ENCODE results near the gene INTU.
"Not testable (repeated sequence)": the region's sequence is repeated elsewhere in the genome, so short reads cannot be mapped to it uniquely, and the experiment has no call there.

Gene INTU

DNA sequence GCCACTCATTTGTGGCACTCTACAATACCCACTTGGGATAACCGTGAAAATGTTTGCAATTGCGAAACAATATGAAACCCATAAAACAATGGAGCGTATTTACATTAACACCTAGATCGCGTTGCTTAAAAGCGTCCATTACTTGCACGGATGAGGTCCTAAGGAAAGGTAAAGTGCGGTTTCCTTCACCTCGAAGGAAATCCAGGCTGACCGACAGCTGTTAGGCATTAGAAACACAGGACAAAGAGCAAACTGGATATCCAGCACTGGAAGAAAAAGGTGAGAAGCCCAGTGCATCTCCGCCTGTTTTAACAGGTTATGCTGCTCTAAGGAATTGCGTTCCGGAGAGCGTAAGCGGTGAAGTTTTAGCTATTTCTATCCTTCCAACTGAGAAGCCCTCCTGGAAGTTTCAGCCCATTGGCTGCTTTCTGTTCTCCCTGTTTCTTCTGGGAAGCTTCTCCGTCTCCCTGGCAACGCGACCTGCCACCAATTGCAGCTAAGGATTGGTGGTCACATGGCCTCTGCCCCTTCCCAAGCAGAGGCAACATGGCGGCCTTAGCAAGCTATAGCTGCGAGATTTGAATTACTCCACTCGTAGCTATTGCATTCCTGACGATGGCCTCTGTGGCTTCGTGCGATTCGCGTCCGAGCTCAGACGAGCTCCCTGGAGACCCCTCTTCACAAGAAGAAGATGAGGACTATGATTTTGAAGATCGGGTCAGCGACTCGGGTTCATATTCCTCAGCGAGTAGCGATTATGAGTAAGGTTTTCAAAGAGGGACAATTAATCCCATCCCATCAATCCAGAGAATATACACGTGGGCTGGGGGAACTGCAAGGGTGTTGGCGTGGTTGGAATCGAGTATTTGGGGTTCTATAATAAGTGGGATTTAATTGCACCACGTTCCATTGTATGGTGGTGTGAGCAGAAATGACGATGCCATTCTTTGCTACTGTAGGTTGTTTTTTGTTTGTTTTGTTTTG, at the start of gene INTU:
Gene INTU, plus strand, starts transcription at position 538 of the 984 bp plus-strand sequence. Its CDS starts 78 bp downstream, at position 616.
- peak; percentile 91 for DNase-seq (ENCODE audit: low spot score)

DNA sequence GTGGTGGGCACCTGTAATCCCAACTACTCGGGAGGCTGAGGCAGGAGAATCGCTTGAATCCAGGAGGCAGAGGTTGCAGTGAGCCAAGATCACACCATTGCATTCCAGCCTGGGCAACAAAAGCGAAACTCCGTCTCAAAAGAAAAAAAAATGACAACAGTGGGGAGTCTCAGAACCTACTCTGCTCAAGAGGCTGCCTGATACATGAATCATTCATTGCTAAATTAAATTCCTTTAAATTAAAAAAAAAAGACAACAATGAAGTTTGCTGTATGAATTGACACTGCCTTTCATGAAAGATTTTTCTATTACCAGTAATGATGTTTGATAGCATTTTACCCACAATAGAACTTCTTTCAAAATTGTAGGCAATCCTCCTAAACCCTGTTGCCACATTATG, 46.3 kb upstream of the INTU start:
- DNase-seq (ENCODE audit: low spot score): not testable (repeated sequence)

DNA sequence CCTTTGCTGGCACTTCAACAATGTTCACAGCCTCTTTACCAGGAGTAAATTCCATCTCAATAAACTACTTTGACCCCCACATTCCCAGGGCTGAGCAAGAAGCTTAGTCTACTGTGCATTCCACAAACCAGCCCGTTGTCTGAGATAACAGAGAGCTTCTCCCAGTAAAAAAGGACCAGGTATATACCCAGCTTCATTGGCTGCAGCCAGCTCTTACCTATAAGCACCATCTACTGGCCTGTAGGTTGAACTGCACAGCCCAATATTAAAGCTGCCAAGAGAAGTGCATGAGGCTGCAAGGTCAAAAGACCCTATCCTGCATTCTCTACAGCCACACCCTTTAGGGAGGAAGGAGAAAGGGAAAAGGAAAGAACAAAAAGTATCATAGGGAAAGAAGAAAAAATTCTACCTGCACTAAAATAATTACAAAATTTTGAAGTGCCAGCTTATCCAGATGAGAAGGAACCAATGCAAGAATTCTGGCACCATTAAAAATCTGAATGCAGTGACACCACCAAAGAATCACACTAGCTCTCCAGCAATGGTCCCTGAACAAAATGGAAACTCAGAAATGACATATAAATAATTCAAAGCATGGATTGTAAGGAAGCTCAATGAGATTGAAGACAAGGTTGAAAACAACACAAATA, 45.7 kb upstream of the INTU start:
- peak; percentile 66 for DNase-seq (ENCODE audit: low spot score)

DNA sequence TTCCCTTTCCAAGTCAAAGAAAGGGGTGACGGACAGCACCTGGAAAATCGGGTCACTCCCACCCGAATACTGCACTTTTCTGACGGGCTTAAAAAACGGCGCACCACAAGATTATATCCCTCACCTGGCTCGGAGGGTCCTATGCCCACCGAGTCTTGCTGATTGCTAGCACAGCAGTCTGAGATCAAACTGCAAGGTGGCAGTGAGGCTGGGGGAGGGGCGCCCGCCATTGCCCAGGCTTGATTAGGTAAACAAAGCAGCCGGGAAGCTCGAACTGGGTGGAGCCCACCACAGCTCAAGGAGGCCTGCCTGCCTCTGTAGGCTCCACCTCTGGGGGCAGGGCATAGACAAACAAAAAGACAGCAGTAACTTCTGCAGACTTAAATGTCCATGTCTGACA, 43.6 kb upstream of the INTU start:
- DNase-seq (ENCODE audit: low spot score): not testable (repeated sequence)

DNA sequence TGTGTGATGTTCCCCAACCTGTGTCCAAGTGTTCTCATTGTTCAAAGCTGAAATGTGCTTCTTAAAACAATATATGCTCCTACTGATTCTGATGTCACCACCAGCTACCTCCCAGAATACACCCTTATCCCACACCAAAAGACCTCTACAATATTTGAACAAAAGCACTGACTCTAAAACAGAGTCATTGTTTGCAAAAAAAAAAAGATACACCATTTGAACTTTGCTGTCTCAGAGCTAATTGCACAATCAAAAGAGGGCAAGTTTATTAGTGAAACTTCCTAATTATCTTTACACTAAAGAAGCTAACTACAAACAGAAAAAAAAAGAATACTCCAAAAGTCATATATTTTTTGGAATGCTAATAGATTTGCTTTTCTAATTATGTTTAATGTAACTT, 34.1 kb upstream of the INTU start:
- no peak for DNase-seq (ENCODE audit: low spot score)

DNA sequence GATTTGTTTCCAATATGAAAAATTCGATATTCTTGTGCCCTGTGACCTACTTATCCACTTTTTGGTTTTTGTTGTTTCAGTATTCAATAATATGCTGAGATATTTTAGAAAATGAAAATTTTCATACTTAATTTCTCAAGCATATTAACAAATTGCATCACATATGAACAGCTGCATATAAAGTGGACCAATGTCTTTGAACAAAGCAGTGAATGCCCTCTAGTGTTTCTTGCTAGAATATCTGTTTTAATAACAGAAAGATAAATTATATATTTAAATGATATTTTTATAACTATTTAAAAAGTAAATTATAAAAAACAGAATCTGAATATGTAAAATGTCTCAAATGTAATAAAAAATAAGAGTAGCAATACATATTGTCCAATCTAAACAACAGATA, 31.7 kb upstream of the INTU start:
- DNase-seq (ENCODE audit: low spot score): peak; percentile 15

DNA sequence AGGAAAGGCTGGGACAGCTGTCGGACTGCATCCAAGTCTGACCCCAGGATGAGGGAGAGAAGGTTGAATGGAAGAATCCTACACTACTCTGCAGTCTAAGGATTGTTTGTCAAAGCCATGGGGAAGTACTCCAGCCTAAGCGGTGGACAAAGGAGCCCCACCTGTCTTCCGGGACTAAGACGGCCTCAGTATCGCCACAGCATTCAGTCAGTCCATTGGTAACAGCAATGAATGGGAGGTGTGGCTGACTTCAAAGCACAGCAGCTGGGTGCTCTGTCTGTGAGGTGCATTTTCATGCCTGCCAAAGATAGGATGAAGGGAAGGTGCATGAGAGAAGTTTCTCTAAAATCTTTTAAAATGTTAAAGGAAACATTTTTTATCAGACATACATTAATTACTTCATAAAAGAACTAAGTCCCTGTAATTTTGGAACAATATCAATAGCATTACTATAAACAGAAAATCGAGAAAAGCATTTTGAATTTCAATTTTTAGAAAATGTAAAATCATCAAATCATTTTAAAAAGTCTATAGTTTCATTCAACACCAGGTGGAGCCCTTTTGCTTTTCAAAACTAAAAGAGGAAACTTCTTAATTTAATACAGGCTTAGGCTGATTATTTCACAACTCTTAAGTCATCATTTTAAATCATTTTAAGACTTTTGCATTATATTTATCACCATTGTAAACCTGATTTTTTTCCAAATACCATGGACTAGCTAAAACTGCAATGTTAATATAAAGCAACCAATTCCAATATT, 27.6 kb upstream of the INTU start:
- DNase-seq (ENCODE audit: low spot score): peak; percentile 71

DNA sequence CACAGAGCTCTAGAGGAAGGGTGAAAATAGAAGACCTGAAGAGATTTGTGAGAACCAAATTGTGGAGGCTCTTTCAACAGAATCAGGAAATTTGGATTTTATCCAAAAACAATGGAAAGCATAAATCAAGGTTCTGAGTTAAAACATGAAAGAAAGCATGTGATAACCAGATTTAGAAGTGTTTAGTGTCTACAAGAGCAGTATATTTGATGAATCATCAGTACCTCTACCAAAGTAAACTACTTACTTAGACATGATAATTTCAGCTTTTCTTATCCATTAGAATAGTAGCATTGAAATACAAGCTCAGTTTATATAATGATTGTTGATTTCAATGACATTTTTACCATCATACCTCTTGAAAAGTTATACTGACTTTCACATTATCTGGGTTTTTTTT, 25.9 kb upstream of the INTU start:
- no peak for DNase-seq (ENCODE audit: low spot score)

DNA sequence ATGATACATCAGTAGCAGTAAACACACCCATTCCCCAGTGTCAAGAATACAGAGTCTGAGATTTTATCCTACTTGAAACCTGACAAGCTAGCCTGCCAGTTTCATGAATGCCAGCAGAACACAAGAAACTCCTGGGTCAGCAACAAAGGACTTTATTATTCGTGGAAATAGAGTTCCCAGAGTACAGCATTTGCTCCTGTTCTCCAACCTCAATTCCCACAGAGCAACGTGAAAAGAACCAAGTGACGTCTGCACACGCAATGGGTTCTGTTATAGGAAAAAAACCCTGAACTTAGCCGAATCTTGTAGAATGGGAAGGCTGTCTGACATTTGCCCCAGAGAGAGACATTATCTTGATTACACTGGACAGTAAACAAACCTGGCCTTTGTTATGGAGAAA, 23.3 kb upstream of the INTU start:
- no peak for DNase-seq (ENCODE audit: low spot score)

DNA sequence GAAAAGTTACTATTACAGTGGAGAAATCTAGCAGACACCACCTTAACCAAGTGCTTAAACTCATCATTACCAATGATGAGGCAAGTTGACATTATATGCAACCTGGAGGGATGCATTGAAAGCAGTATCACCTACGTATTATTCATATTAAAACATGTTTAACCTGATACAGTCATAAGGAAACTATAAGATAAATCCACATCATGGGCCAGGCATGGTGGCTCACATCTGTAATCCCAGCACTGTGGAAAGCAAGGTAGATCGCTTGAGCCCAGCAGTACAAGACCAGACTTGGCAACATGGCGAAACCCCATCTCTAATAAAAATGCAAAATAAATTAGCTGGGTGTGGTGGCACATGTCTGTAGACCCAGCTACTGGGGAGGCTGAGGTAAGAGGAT, 22.3 kb upstream of the INTU start:
- DNase-seq (ENCODE audit: low spot score): no peak

DNA sequence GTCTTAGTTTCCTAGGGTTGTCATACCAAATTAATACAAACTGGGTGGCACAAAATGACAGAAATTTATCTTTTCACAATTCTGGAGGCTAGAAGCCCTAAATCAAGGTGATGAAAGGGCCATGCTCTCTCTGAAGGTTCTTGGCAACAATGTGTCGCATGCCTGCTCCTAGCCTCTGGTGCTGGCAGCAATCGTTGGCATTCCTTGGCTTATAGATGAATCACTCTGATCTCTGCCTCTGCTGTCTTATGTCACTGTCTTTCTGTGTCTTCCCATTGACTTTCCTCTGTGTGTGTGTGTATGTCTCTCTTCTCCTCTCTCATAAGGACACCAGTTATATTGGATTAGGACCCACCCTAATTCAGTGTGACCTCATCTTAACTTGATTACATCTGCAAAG, 15.9 kb upstream of the INTU start:
- no peak for DNase-seq (ENCODE audit: low spot score)

DNA sequence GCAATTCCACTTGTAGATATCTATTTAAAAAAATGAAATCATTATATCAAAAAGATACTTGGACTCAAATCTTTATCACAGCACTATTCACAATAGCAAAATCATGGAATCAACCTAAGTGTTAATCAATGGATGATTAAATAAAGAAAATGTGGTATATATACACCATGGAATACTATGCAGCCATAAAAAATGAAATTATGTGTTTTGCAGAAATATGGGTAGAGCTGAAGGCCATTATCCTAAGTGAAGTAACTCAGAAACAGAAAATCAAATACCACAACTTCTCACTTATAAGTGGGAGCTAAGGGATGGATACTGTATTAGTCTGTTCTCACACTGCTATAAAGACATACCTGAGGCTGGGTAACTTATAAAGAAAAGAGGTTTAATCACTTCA, 14.3 kb upstream of the INTU start:
- no peak for DNase-seq (ENCODE audit: low spot score)

DNA sequence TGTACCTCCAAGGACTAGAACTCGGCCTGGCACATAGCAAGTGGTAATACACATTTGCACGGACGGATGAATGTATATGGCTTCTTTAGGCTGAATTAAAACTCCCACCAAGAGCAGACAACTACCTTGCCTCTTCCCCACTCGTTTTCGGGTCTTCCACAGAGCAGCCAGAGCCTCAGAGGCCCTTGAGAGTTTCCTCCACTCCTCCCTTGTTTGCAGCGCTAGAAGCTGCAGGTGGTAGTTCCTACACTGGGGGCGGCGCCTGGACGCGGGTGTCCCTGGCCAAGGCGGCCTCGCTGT, 10.2 kb upstream of the INTU start:
- no peak for DNase-seq (ENCODE audit: low spot score)

DNA sequence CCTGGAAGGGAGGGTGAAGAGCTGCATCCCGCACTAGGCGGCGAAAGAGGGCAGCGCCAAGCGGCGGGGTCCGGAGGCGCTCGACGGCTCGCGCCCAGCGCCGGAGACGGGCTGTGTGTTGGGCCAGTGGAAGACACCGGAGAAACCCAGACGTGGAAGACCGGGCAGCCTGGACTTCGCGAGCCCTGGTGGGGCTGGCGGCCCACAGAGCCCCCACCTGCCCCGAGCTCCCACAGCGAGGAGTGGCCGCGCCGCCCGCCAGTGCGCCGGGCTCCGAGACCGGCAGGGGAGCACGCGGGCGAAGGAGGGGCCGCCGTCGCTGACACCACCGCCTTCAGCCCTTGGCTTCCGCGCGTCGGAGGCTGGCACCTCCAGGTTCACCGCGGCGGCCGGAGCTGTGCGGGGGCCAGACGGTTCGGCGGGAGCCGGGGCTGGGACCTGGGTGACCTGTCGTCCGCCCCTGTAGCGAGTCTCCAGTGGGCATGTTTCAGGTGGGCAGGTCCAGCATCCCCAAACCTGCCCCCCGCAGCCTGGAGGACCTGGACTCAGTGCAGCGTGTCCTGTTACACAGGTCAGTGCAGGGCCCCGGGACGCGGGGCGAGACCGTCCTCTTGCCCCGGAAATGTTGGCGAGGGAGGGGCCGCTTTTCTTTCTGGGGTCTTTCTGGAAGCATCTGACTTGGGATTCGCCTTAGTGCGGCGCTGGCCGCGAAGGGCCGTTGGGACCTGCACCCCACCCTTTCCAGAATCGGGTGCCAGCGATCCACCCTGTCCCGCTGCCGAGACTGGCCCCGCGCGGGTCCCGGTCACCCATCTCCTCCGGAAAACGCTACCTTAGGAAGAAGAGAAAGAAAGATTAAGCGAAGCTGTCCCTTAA, 9.6 kb upstream of the INTU start:
- no peak for DNase-seq (ENCODE audit: low spot score)

DNA sequence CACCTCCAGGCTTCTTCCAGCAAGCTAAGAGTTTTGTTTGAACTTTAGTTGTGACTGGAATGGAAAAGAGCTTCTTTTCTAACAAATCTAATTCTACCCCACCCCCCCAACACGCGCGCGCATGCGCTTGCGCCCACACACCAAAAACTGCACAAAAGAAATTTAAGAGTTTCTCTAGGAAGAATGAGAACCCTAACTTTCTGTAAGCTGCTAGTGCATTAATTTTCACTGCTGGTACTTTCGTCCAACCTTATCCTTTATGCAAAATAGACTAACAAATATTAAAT, 9.0 kb upstream of the INTU start:
- DNase-seq (ENCODE audit: low spot score): no peak

DNA sequence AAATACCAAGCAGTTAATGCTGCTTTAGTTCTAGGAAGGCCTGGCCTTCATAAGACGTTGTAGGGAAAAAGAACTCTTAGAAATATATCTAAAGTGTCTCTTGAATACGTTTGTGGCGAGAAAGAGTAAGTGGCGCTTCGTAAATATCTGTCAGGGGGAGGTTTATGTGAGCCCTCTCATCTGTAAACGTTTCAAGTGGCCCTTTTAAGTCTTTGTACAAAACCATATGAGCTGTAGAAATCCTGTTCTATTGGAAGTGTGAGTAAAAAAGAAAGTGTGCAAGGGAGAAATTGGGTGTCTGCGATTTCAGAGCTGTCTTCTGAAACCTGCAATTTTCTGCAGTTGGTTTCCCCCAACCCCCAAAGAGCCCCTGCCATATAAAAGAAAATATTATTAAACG, 8.6 kb upstream of the INTU start:
- no peak for DNase-seq (ENCODE audit: low spot score)

DNA sequence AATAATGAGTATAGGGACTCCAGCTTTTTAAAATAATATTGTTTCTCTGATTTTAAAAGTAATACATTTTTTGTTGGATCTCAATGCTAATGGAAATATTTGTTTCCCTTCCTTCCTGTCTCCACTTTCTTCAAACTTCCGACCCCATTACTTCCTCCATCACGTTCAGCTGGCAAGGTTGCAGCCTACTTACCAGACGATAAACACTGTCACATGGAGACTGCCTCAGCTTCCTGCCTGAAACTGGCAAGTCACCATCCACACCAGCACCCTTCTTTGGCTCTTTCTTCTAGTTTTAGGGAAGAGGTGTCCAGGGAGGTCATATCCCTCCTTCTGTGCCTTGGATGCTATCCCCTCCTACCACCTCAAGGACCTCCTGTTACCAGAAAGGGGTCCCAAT, 3.4 kb upstream of the INTU start:
- no peak for DNase-seq (ENCODE audit: low spot score)

DNA sequence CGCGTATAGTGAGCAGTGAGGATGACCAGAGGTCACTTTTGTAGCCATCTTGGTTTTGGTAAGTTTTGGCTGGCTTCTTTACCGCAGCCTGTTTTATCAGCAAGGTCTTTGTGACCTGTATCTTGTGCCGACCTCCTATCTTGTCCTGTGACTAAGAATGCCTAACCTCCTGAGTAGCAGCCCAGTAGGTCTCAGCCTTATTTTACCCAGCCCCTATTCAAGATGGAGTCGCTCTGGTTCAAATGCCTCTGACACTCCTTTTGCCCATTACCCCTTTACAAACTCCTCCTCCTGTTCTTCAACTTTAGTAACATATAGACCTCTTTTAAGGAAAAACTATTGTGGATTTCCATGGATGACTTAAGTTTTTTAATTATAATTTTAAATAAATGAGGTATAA, 2.6 kb upstream of the INTU start:
- no peak for DNase-seq (ENCODE audit: low spot score)

DNA sequence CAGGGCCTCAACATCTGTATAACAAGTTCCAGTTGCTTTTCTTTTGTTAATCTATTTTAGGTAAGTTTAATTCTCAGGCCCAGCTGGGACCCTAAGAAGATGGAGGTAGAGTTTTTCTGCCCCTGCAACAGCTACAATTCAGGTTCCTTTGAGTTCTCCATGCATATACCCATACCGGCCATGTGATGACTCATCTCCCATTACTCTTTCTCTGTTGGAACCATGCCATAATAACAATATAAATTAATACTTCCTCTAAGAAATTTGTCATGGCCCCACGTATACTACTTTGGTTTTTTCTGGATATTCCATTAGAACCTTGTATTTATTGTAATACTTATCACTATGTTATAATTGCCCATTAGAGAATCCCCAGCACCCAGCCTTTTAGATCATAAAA, 1.3 kb upstream of the INTU start:
- DNase-seq (ENCODE audit: low spot score): peak; percentile 21

DNA sequence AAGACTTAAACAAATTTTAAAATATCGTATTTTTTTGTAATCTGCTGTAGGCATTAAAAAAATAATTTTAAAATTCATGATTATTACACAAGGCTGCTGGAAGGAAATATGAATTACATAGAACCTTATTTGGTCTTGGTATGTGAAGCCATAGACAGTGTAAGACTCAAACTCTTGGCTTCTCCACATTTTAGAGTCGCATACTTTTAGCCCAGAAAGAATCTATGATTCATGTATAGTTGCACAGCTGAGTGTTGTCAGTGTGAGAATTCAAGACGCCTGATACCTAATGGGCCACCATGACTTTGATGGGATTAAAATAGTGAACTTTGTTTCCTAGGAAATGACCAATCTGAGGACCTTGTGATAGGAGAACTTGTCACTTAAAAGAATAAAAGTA, 1.4 kb downstream of the INTU start:
- no peak for DNase-seq (ENCODE audit: low spot score)

DNA sequence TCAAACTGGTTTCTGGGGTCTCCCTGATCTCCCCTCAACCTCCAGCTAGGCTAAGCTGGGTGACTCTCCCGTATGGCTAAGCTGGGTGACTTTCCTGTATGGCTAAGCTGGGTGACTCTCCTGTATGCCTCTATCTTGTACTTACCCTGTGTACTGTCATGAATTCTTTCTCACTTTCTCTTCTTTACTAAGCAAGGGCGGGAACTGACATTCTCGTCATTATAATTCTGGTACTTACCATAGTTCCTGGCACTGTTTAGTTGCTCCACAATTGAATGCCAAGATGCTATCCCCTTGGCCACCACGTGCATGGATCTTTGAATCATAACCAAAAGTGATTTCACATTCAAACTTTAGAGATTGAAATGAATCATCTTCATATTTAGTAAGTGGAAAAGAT, 8.8 kb downstream of the INTU start:
- DNase-seq (ENCODE audit: low spot score): no peak

DNA sequence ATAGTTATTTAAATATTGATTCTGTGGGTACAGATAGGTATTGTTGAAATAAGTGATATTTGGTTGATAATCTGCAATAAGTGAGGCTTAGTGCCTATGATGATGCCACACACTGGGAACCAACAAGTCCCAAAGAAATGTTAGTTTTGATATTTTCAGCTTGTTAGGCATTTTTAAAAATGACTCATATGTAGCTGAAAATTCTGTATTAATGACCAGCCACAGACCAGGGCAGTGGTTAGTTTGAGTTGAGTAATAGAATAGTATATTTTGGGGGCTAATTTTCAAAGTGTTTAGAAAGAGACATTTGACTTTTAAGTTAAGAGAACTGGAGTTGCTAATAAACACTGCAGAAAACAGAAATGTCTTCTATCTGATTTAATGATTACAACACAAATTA, 9.4 kb downstream of the INTU start:
- no peak for DNase-seq (ENCODE audit: low spot score)
